DOHH2 (cell line): Measurements from ENCODE around the gene GLOD5.

Source experiments
- H3F3A ChIP-seq: fragments of 200-600 bp; sonication (generic), shearing (Covaris generic); 2 replicates; pipeline ENCODE4 v1.6.0; 2016; ENCODE audit warnings: antibody characterized with exemption, mild to moderate bottlenecking; ENCODE audit not compliant: control insufficient read depth, insufficient read depth
- H3K27ac ChIP-seq: fragments of 200-600 bp; sonication (generic); 2 replicates; pipeline ENCODE4 v1.5.1; 2014; ENCODE audit warnings: low read depth, mild to moderate bottlenecking, low read length, moderate library complexity
- H3K27me3 ChIP-seq: fragments of 200-600 bp; sonication (generic); 2 replicates; pipeline ENCODE4 v1.6.1; 2014; ENCODE audit warnings: mild to moderate bottlenecking, low read length, mixed read lengths; ENCODE audit not compliant: control insufficient read depth
- H3K36me3 ChIP-seq: fragments of 200-600 bp; sonication (generic); 2 replicates; pipeline ENCODE4 v1.6.1; 2014; ENCODE audit warnings: mild to moderate bottlenecking, low read length, moderate library complexity, mixed read lengths; ENCODE audit not compliant: control insufficient read depth
- H3K4me1 ChIP-seq: fragments of 200-600 bp; sonication (generic); 2 replicates; pipeline ENCODE4 v1.6.1; 2014; ENCODE audit warnings: mild to moderate bottlenecking, low read length, mixed read lengths; ENCODE audit not compliant: control insufficient read depth
- H3K4me2 ChIP-seq: fragments of 200-600 bp; sonication (generic); 2 replicates; pipeline ENCODE4 v1.6.0; 2014; ENCODE audit warnings: mild to moderate bottlenecking, low read length, moderate library complexity
- H3K4me3 ChIP-seq: fragments of 200-600 bp; sonication (generic); 2 replicates; pipeline ENCODE4 v1.5.1; 2014; ENCODE audit warnings: mild to moderate bottlenecking, low read length, mixed read lengths
- H3K79me2 ChIP-seq: fragments of 200-600 bp; sonication (generic); 2 replicates; pipeline ENCODE4 v1.6.1; 2014; ENCODE audit warnings: mild to moderate bottlenecking, low read length, mixed read lengths; ENCODE audit not compliant: control insufficient read depth
- H3K9me2 ChIP-seq: fragments of 200-600 bp; sonication (generic); replicated peaks from 2 replicates; pipeline ENCODE4 v1.6.1; 2014; ENCODE audit warnings: mild to moderate bottlenecking, low read length, mixed read lengths; ENCODE audit not compliant: control insufficient read depth
- H3K9me3 ChIP-seq: fragments of 200-600 bp; sonication (generic); 2 replicates; pipeline ENCODE4 v1.6.1; 2014; ENCODE audit warnings: antibody characterized with exemption, low read length, mixed read lengths; ENCODE audit not compliant: control insufficient read depth, insufficient read depth
- H4K20me1 ChIP-seq: fragments of 200-600 bp; sonication (generic); 2 replicates; pipeline ENCODE4 v1.6.0; 2014; ENCODE audit warnings: low read depth, mild to moderate bottlenecking, antibody characterized with exemption, low read length, moderate library complexity; ENCODE audit not compliant: control insufficient read depth, insufficient read depth
- CTCF ChIP-seq: fragments of 200-600 bp; sonication (generic); IDR thresholded peaks from one replicate; pipeline ENCODE4 v1.5.1; 2014; ENCODE audit warnings: antibody characterized with exemption, mild to moderate bottlenecking, low read depth, low read length; ENCODE audit not compliant: poor library complexity, severe bottlenecking
- EZH2phosphoT487 ChIP-seq: fragments of 200-600 bp; sonication (generic); IDR thresholded peaks from 2 replicates; pipeline ENCODE4 v1.6.1; 2017; ENCODE audit warnings: borderline replicate concordance, mild to moderate bottlenecking, antibody characterized with exemption, low read length, moderate library complexity, mixed read lengths

Gene GLOD5

DNA sequence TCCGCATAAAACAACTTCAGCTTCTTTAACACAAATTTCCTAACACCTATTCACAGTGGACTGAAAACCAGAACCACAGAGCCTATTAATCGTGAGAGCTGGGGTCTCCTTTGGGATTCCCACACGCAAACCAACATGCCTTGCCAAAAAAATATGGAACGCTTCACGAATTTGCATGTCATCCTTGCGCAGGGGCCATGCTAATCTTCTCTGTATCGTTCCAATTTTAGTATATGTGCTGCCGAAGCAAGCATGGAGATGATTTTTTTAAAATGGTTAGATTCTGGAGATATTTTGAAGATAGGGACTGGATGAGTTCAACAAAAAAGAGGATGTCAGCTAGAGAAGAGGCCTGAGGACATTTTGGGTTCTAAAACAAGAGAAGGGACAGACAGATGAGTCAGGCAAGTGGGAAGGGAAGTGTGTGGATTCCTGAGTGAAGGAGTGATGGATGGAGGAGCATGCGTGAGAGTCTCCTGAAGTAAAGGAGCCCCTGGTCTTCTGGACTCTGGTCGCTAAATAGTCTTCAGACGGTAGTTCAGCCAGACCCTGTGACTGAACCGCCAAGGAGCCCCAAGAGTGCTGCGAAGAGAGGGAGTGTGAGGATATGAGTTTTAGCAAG, 15.4 kb downstream of the GLOD5 start:
- Histone ChIP-seq H3K4me1 (no peaks in the 10 kb centered on the region), H3K27ac (no peak overlapping the region), H3K4me3 (no peak overlapping the region), H3K79me2 (no peaks in the 10 kb centered on the region), H3F3A (no peaks in the 10 kb centered on the region), H3K36me3 (no peaks in the 10 kb centered on the region), H3K9me2 (no peaks in the 10 kb centered on the region), H3K4me2 (no peak overlapping the region), H3K9me3 (no peaks in the 10 kb centered on the region), H3K27me3 (no peaks in the 10 kb centered on the region), H4K20me1 (no peaks in the 10 kb centered on the region)
- TF ChIP-seq EZH2phosphoT487 (no peak), CTCF (no peak)

DNA sequence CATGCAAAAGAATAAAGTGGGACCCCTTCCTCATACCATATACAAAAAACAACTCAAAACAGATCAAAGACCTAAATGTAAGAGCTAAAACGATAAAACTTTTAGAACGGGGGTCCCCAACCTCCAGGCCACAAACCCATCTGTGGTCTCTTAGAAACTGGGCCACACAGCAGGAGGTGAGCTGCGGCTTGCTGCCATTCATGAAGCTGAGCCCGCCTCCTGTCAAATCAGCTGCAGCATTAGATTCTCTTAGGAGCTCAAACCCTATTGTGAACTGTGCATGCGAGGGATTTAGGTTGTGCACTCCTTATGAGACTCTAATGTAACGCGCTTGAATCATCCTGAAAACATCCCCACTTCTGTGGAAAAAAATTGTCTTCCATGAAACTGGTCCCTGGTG, 17.9 kb downstream of the GLOD5 start:
- no peak for TF ChIP-seq EZH2phosphoT487
- no peak for TF ChIP-seq CTCF
- H3K4me2 ChIP-seq = no peak overlapping the region
- H3K4me1 ChIP-seq = no peaks in the 10 kb centered on the region
- no peak overlapping the region for H3K4me3 ChIP-seq
- no peaks in the 10 kb centered on the region for H3K36me3 ChIP-seq
- no peaks in the 10 kb centered on the region for H3K9me3 ChIP-seq
- H3F3A ChIP-seq = no peaks in the 10 kb centered on the region
- H3K27ac ChIP-seq = no peak overlapping the region
- no peaks in the 10 kb centered on the region for H4K20me1 ChIP-seq
- no peaks in the 10 kb centered on the region for H3K27me3 ChIP-seq
- no peaks in the 10 kb centered on the region for H3K9me2 ChIP-seq
- H3K79me2 ChIP-seq = no peaks in the 10 kb centered on the region

- Histone ChIP-seq H3K27ac (no peak overlapping the region), H4K20me1 (no peaks in the 10 kb centered on the region), H3K4me3 (no peak overlapping the region), H3K27me3 (no peaks in the 10 kb centered on the region), H3K36me3 (no peaks in the 10 kb centered on the region), H3K9me2 (no peaks in the 10 kb centered on the region), H3K4me2 (no peak overlapping the region), H3K79me2 (no peaks in the 10 kb centered on the region), H3K4me1 (no peaks in the 10 kb centered on the region), H3F3A (no peaks in the 10 kb centered on the region), H3K9me3 (no peaks in the 10 kb centered on the region)
- no peak for TF ChIP-seq EZH2phosphoT487
These were observed 20.2 kb downstream of the GLOD5 start for GRCh38 chrX:48781705-48782104.

- no peaks in the 10 kb centered on the region for H3K27me3 ChIP-seq
- H4K20me1 ChIP-seq = no peaks in the 10 kb centered on the region
- H3K36me3 ChIP-seq = no peaks in the 10 kb centered on the region
- no peaks in the 10 kb centered on the region for H3K4me1 ChIP-seq
- no peak overlapping the region for H3K27ac ChIP-seq
- no peaks in the 10 kb centered on the region for H3K9me2 ChIP-seq
- H3F3A ChIP-seq = no peaks in the 10 kb centered on the region
- no peak overlapping the region for H3K4me2 ChIP-seq
- H3K79me2 ChIP-seq = no peaks in the 10 kb centered on the region
- TF ChIP-seq CTCF (no peak), EZH2phosphoT487 (no peak)
- no peak overlapping the region for H3K4me3 ChIP-seq
- no peaks in the 10 kb centered on the region for H3K9me3 ChIP-seq
These were observed 20.7 kb downstream of the GLOD5 start for GRCh38 chrX:48782216-48782615.
